HepG2 (cell line): Measurements from ENCODE around the gene DNMT3B. TPM values are rescaled to one million over a fixed set of nuclear protein-coding genes. Genes with fewer than 3 reads are reported as not detected.

Source experiments
- ASH2L ChIP-seq: fragments of 300-600, 200-600 bp; sonication (generic); IDR thresholded peaks from 2 replicates; pipeline ENCODE4 v1.7.0; 2017; ENCODE audit warnings: low read depth, mild to moderate bottlenecking, moderate library complexity, mixed read lengths, low read length; ENCODE audit not compliant: insufficient read length
- BHLHE40 ChIP-seq: IDR thresholded peaks from 2 replicates; pipeline ENCODE4 v1.6.1; 2011; ENCODE audit warnings: low read length, improper control_type of control experiment
- CBX1 ChIP-seq: IDR thresholded peaks from one replicate; pipeline ENCODE4 v1.6.1; 2016; ENCODE audit warnings: antibody characterized with exemption, low read depth
- GATAD2A ChIP-seq: IDR thresholded peaks from 2 replicates; pipeline ENCODE4 v1.6.1; 2016
- HHEX ChIP-seq: IDR thresholded peaks from 2 replicates; pipeline ENCODE4 v1.6.1; 2016; ENCODE audit warnings: control low read depth
- KDM2A ChIP-seq: sonication (generic); formaldehyde crosslinking; IDR thresholded peaks from 2 replicates; pipeline ENCODE4 v1.4.0; 2020; ENCODE audit warnings: low read depth, missing genetic modification reagents, borderline replicate concordance
- MAFF ChIP-seq: IDR thresholded peaks from 2 replicates; pipeline ENCODE4 v1.6.1; 2011; ENCODE audit warnings: low read depth, low read length, improper control_type of control experiment
- NR3C1 ChIP-seq: sonication (generic); formaldehyde crosslinking; IDR thresholded peaks from 2 replicates; pipeline ENCODE4 v1.4.0; 2020; ENCODE audit warnings: missing genetic modification reagents
- SAFB2 ChIP-seq: sonication (generic); formaldehyde crosslinking; IDR thresholded peaks from 2 replicates; pipeline ENCODE4 v1.5.1; 2020; ENCODE audit warnings: missing genetic modification reagents, low read depth, mild to moderate bottlenecking, borderline replicate concordance
- SMC3 ChIP-seq: IDR thresholded peaks from 2 replicates; pipeline ENCODE4 v1.6.1; 2011; ENCODE audit warnings: low read length, improper control_type of control experiment
- SMYD3 ChIP-seq: sonication (generic); formaldehyde crosslinking; IDR thresholded peaks from 2 replicates; pipeline ENCODE4 v1.8.1; 2023; ENCODE audit warnings: mild to moderate bottlenecking, missing genetic modification reagents
- SOX6 ChIP-seq, 2 experiments: fragments of 450-650 bp in 1 of 2; sonication (generic) in 1 of 2; formaldehyde crosslinking in 1 of 2; IDR thresholded peaks; 2 replicates each; pipeline versions ENCODE4 v1.4.0 to v1.6.1; 2017 to 2020; ENCODE audit warnings: antibody characterized with exemption in 1 of 2, mild to moderate bottlenecking in 1 of 2, missing genetic modification reagents in 1 of 2
- SPEN ChIP-seq: sonication (generic); formaldehyde crosslinking; IDR thresholded peaks from 2 replicates; pipeline ENCODE4 v1.5.1; 2020; ENCODE audit warnings: low read depth, mild to moderate bottlenecking, missing genetic modification reagents
- TSC22D2 ChIP-seq: sonication (generic); formaldehyde crosslinking; IDR thresholded peaks from 2 replicates; pipeline ENCODE4 v1.5.1; 2020; ENCODE audit warnings: missing genetic modification reagents, mild to moderate bottlenecking, borderline replicate concordance
- YEATS4 ChIP-seq: sonication (generic); formaldehyde crosslinking; IDR thresholded peaks from 2 replicates; pipeline ENCODE4 v1.4.0; 2020; ENCODE audit warnings: missing genetic modification reagents, borderline replicate concordance
- ZBTB21 ChIP-seq: sonication (generic); formaldehyde crosslinking; IDR thresholded peaks from 2 replicates; pipeline ENCODE4 v1.4.0; 2020; ENCODE audit warnings: missing genetic modification reagents
- ZMYM3 ChIP-seq: sonication (generic); formaldehyde crosslinking; IDR thresholded peaks from 2 replicates; pipeline ENCODE4 v1.5.1; 2020; ENCODE audit warnings: mild to moderate bottlenecking, missing genetic modification reagents
- ZNF136 ChIP-seq: sonication (generic); formaldehyde crosslinking; IDR thresholded peaks from 2 replicates; pipeline ENCODE4 v1.8.1; 2022; ENCODE audit warnings: low read depth, mild to moderate bottlenecking, moderate library complexity, missing genetic modification reagents
- ZNF3 ChIP-seq: IDR thresholded peaks from 2 replicates; pipeline ENCODE4 v1.7.0; 2017; ENCODE audit warnings: inconsistent platforms
- ZNF816 ChIP-seq: sonication (generic); formaldehyde crosslinking; IDR thresholded peaks from 2 replicates; pipeline ENCODE4 v1.8.0; 2022; ENCODE audit warnings: missing genetic modification reagents, mild to moderate bottlenecking, borderline replicate concordance
- ZNF891 ChIP-seq: sonication (generic); formaldehyde crosslinking; IDR thresholded peaks from 2 replicates; pipeline ENCODE4 v1.5.0; 2020; ENCODE audit warnings: mild to moderate bottlenecking, missing genetic modification reagents
- polyA plus RNA-seq, 8 experiments: library from polyadenylated mRNA; depleted of rRNA in 3 of 8; stranded (reverse) in 7 of 8; unstranded in 1 of 8; fragments of >200 nt; fragmentation: Illumina TruSeq in 4 of 8; extraction: Trizol in 4 of 8; gene quantifications; 2 replicates each; pipeline versions ENCODE4 v1.2.1 to v1.2.3, GENCODE V29; 2011 to 2016; ENCODE audit warnings: low read depth in 4 of 8, missing spikeins in 1 of 8, mixed read lengths in 1 of 8; ENCODE audit not compliant: insufficient read depth in 1 of 8
- total RNA-seq, 5 experiments: library from RNA; depleted of rRNA; stranded (reverse); fragments of >200 nt; fragmentation: Illumina TruSeq; extraction: Trizol; gene quantifications; 2 replicates each; pipeline ENCODE4 v1.2.3, GENCODE V29; 2016; ENCODE audit warnings: low read depth in 1 of 5
- TF ChIP-seq, protein P1 (sequence below): sonication (generic); formaldehyde crosslinking; IDR thresholded peaks from 2 replicates; pipeline ENCODE4 v1.4.0; 2020; ENCODE audit warnings: mild to moderate bottlenecking, missing genetic modification reagents, borderline replicate concordance
- TF ChIP-seq, protein P2 (sequence below): sonication (generic); formaldehyde crosslinking; IDR thresholded peaks from 2 replicates; pipeline ENCODE4 v1.8.1; 2023; ENCODE audit warnings: mild to moderate bottlenecking, missing genetic modification reagents, borderline replicate concordance
- TF ChIP-seq, protein P3 (sequence below): sonication (generic); formaldehyde crosslinking; IDR thresholded peaks from 2 replicates; pipeline ENCODE4 v1.4.0; 2020; ENCODE audit warnings: missing genetic modification reagents

DNMT3B gene
- total and polyA plus RNA-seq, 2 of the 13 experiments (the other 11 are each of a cell fraction or from before 2014, with no cell fraction given) = 3.8 to 13.9 TPM

DNA sequence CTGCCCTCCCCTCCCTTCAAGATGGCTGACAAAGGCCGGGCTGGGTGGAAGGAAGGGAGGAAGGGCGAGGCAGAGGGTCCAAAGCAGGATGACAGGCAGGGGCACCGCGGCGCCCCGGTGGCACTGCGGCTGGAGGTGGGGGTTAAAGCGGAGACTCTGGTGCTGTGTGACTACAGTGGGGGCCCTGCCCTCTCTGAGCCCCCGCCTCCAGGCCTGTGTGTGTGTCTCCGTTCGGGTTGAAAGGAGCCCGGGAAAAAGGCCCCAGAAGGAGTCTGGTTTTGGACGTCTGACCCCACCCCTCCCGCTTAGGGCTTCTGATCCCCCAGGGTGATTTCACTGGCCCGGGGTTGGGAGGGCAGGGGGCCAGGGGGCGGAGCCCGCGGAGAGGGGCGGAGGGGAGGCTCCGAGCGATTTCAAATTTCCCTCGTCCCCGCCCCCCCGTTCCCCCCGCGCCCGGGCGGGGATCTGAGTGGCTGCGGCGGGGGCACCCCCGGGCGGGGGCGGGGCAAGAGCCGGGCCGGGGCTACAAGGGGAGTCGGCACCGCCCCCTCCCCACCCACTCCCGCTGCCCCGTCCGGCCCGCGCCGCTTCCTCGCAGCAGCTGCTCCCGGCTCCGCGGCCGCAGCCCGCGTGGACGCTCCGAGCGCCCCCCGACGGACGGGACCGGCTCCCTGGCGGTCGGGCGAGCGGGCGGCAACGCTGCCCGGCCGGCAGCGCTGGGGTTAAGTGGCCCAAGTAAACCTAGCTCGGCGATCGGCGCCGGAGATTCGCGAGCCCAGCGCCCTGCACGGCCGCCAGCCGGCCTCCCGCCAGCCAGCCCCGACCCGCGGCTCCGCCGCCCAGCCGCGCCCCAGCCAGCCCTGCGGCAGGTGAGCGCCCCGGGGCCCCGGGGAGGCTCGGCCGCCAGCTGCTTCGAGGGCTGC, at the start of gene DNMT3B (continued):
- TF ChIP-seq, protein P1, sequence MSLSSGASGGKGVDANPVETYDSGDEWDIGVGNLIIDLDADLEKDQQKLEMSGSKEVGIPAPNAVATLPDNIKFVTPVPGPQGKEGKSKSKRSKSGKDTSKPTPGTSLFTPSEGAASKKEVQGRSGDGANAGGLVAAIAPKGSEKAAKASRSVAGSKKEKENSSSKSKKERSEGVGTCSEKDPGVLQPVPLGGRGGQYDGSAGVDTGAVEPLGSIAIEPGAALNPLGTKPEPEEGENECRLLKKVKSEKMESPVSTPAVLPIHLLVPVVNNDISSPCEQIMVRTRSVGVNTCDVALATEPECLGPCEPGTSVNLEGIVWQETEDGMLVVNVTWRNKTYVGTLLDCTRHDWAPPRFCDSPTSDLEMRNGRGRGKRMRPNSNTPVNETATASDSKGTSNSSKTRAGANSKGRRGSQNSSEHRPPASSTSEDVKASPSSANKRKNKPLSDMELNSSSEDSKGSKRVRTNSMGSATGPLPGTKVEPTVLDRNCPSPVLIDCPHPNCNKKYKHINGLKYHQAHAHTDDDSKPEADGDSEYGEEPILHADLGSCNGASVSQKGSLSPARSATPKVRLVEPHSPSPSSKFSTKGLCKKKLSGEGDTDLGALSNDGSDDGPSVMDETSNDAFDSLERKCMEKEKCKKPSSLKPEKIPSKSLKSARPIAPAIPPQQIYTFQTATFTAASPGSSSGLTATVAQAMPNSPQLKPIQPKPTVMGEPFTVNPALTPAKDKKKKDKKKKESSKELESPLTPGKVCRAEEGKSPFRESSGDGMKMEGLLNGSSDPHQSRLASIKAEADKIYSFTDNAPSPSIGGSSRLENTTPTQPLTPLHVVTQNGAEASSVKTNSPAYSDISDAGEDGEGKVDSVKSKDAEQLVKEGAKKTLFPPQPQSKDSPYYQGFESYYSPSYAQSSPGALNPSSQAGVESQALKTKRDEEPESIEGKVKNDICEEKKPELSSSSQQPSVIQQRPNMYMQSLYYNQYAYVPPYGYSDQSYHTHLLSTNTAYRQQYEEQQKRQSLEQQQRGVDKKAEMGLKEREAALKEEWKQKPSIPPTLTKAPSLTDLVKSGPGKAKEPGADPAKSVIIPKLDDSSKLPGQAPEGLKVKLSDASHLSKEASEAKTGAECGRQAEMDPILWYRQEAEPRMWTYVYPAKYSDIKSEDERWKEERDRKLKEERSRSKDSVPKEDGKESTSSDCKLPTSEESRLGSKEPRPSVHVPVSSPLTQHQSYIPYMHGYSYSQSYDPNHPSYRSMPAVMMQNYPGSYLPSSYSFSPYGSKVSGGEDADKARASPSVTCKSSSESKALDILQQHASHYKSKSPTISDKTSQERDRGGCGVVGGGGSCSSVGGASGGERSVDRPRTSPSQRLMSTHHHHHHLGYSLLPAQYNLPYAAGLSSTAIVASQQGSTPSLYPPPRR = no peak
- peak; percentile 82; the same call in 1 of the 2 replicates for TF ChIP-seq YEATS4
- TF ChIP-seq SPEN (CRISPR knock-in tag) = peak; percentile 54; the same call in 1 of the 2 replicates
- no peak for TF ChIP-seq GATAD2A (CRISPR knock-in tag)
- no peak for TF ChIP-seq SMYD3 (CRISPR knock-in tag)
- TF ChIP-seq ZBTB21 (CRISPR knock-in tag) = no peak
- no peak for TF ChIP-seq ZNF816 (CRISPR knock-in tag)
- TF ChIP-seq, protein P2, sequence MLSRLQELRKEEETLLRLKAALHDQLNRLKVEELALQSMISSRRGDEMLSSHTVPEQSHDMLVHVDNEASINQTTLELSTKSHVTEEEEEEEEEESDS (CRISPR knock-in tag) = no peak
- peak; percentile 96 for TF ChIP-seq ZMYM3
- no peak for TF ChIP-seq ZNF3 (CRISPR knock-in tag)
- no peak for TF ChIP-seq SMC3
- TF ChIP-seq CBX1 = no peak
- TF ChIP-seq BHLHE40 = peak; percentile 53; the same call in 1 of the 2 replicates
- TF ChIP-seq MAFF = no peak
- TF ChIP-seq ZNF891 (CRISPR knock-in tag) = peak; percentile 70; the same call in 1 of the 2 replicates
- peak; percentile 33; the same call in 1 of the 2 replicates for TF ChIP-seq SAFB2 (CRISPR knock-in tag)
- TF ChIP-seq ZNF136 (CRISPR knock-in tag) = no peak
- peak; percentile 75 for TF ChIP-seq ASH2L
- TF ChIP-seq HHEX (CRISPR knock-in tag) = 0 out of 2 replicates have a peak, but pooled peaks have one; percentile 32
- no peak for TF ChIP-seq NR3C1 (CRISPR knock-in tag)
- TF ChIP-seq TSC22D2 (CRISPR knock-in tag) = no peak; the same call in 1 of the 2 replicates
- 0 out of 2 replicates have a peak, but pooled peaks have one; percentile 29 for TF ChIP-seq KDM2A (CRISPR knock-in tag)
- no peak for TF ChIP-seq SOX6 (IDR thresholded peaks at IDR 0.05)
- TF ChIP-seq SOX6 (CRISPR knock-in tag; IDR thresholded peaks at IDR 0.05) = peak; percentile 24; the same call in 1 of the 2 replicates
- TF ChIP-seq, protein P3, sequence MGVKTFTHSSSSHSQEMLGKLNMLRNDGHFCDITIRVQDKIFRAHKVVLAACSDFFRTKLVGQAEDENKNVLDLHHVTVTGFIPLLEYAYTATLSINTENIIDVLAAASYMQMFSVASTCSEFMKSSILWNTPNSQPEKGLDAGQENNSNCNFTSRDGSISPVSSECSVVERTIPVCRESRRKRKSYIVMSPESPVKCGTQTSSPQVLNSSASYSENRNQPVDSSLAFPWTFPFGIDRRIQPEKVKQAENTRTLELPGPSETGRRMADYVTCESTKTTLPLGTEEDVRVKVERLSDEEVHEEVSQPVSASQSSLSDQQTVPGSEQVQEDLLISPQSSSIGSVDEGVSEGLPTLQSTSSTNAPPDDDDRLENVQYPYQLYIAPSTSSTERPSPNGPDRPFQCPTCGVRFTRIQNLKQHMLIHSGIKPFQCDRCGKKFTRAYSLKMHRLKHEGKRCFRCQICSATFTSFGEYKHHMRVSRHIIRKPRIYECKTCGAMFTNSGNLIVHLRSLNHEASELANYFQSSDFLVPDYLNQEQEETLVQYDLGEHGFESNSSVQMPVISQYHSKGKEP (CRISPR knock-in tag) = no peak
